Activated CD4-positive, alpha-beta T cell treated with anti-CD3 and anti-CD28 coated beads for 36 hours (primary cell): Measurements from ENCODE around the gene LTB. TPM values are rescaled to one million over a fixed set of nuclear protein-coding genes. Genes with fewer than 3 reads are reported as not detected.
A peak's percentile ranks its signal among the peaks of the same experiment; 100 is the strongest.

Experiments
- ATAC-seq: fragments of 200-7000 bp; cut with Tn5 transposase; one replicate; pipeline ENCODE4 v1.10.0; 2021; ENCODE audit warnings: mild to moderate bottlenecking, moderate library complexity
- CTCF ChIA-PET: fragments of 350-600 bp; sonication (Branson Sonifier 250); formaldehyde crosslinking; loops from one replicate; lab custom pipeline; 2021; ENCODE audit warnings: antibody characterized with exemption; lab: Charles Lee
- POLR2A ChIA-PET: fragments of 350-600 bp; sonication (Branson Sonifier 250); formaldehyde crosslinking; loops from one replicate; lab custom pipeline; 2021; ENCODE audit warnings: antibody characterized with exemption, inconsistent platforms; lab: Charles Lee
- DNase-seq: peaks from one replicate; pipeline ENCODE4 v3.0.0-alpha.2; 2020
- H3K27ac Mint-ChIP-seq: one replicate; pipeline ENCODE4 v1.8.0; 2021; ENCODE audit warnings: mixed read lengths
- H3K27me3 Mint-ChIP-seq: one replicate; pipeline ENCODE4 v1.8.0; 2021; ENCODE audit warnings: mixed read lengths
- H3K36me3 Mint-ChIP-seq: one replicate; pipeline ENCODE4 v1.8.0; 2021; ENCODE audit warnings: low read depth, mixed read lengths
- H3K4me1 Mint-ChIP-seq: one replicate; pipeline ENCODE4 v1.8.0; 2021; ENCODE audit warnings: mixed read lengths
- H3K4me3 Mint-ChIP-seq: one replicate; pipeline ENCODE4 v1.8.0; 2021; ENCODE audit warnings: mild to moderate bottlenecking, moderate library complexity, mixed read lengths
- H3K9me3 Mint-ChIP-seq: one replicate; pipeline ENCODE4 v1.8.0; 2021; ENCODE audit warnings: low read depth, mixed read lengths
- intact Hi-C, 2 experiments: fragments of 100-400 bp; cut with DNase I in 1 of 2; cut with micrococcal nuclease in 1 of 2; formaldehyde crosslinking; loops; one replicate each; pipeline versions ENCODE4 v1.14.2 to v1.15.1; 2022 to 2024; cut with DNase I, micrococcal nuclease
- total RNA-seq, 2 experiments: library from RNA; stranded (reverse); gene quantifications; one replicate each; pipeline ENCODE4 v1.2.3, GENCODE V29; 2021

The LTB gene
- total RNA-seq, 2 experiments from 2014 or later = 44.9 to 73.3 TPM

GRCh38 chr6:31532644-31533454, 49.4 kb downstream of the LTB start:
- CTCF ChIA-PET = interaction anchor here (1.1 kb wide), 1 partner anchor 66 kb away, joined by 3 read pairs; no protein-coding TSS in a partner anchor
- intact Hi-C loops = no loop called here
- ATAC-seq = no peak

GRCh38 chr6:31531771-31532643, 50.2 kb downstream of the LTB start:
- Mint-ChIP-seq H3K4me3 (no peak overlapping the region), H3K27ac (no peak overlapping the region), H3K27me3 (no peaks in the 10 kb centered on the region), H3K36me3 (peaks cover 71% of the 10 kb centered on the region), H3K9me3 (no peaks in the 10 kb centered on the region), H3K4me1 (peaks cover 28% of the 10 kb centered on the region)
- ChIA-PET POLR2A (interaction anchor here (0.5 to 1.2 kb wide), 2 partner anchors 16 to 21 kb away, joined by 3 read pairs; no protein-coding TSS in a partner anchor), CTCF (interaction anchor here (0.6 to 1.1 kb wide), 3 partner anchors 66 to 86 kb away, joined by 3 to 4 read pairs (median 3); no protein-coding TSS in a partner anchor)
- ATAC-seq (no peak), DNase-seq (no peak)
- intact Hi-C loops = no loop called here

More at GRCh38 chr6:31532644-31533454, 49.4 kb downstream of the LTB start:
- POLR2A ChIA-PET = interaction anchor here (0.5 to 1.2 kb wide), 2 partner anchors 15 to 21 kb away, joined by 3 read pairs; no protein-coding TSS in a partner anchor
- H3K4me3 Mint-ChIP-seq = no peak overlapping the region
- peak overlapping the region; percentile 42 for H3K27ac Mint-ChIP-seq
- H3K27me3 Mint-ChIP-seq = no peaks in the 10 kb centered on the region
- H3K9me3 Mint-ChIP-seq = no peaks in the 10 kb centered on the region
- H3K36me3 Mint-ChIP-seq = peaks cover 76% of the 10 kb centered on the region
- H3K4me1 Mint-ChIP-seq = peaks cover 33% of the 10 kb centered on the region
- DNase-seq = no peak

GRCh38 chr6:31531162-31531561, 51.1 kb downstream of the LTB start:
- H3K27ac Mint-ChIP-seq = peak overlapping the region; percentile 25
- ATAC-seq (no peak), DNase-seq (no peak)
- H3K9me3 Mint-ChIP-seq = no peaks in the 10 kb centered on the region
- peaks cover 22% of the 10 kb centered on the region for H3K4me1 Mint-ChIP-seq
- ChIA-PET POLR2A (interaction anchor here (0.7 kb wide), 1 partner anchor 36 kb away, joined by 3 read pairs; no protein-coding TSS in a partner anchor), CTCF (interaction anchor here (0.6 kb wide), 2 partner anchors 67 to 87 kb away, joined by 3 to 4 read pairs; no protein-coding TSS in a partner anchor)
- peaks cover 64% of the 10 kb centered on the region for H3K36me3 Mint-ChIP-seq
- H3K27me3 Mint-ChIP-seq = no peaks in the 10 kb centered on the region
- H3K4me3 Mint-ChIP-seq = no peak overlapping the region
- intact Hi-C loops = no loop called here

- CTCF ChIA-PET = no interaction called here
- Mint-ChIP-seq H3K27ac (no peak overlapping the region), H3K27me3 (no peaks in the 10 kb centered on the region), H3K36me3 (peaks cover 59% of the 10 kb centered on the region), H3K4me1 (peaks cover 17% of the 10 kb centered on the region), H3K4me3 (no peak overlapping the region), H3K9me3 (no peaks in the 10 kb centered on the region)
- DNase-seq = no peak
- intact Hi-C loops = no loop called here
- POLR2A ChIA-PET = interaction anchor here (0.7 kb wide), 1 partner anchor 35 kb away, joined by 3 read pairs; no protein-coding TSS in a partner anchor
- no peak for ATAC-seq
These were observed 51.6 kb downstream of the LTB start for GRCh38 chr6:31530659-31531058.

Other genes with a start within 250 kb of the LTB start
- gene HLA-B, start 225.2 kb downstream of the LTB start, total RNA-seq = 1,000 to 10,000 TPM; 2,101 to 2,412 TPM
- 1 to 10 TPM; 6.3 to 7.1 TPM for gene MICA, start 178.8 kb downstream of the LTB start, total RNA-seq
- 10 to 100 TPM; 19.6 to 19.7 TPM for gene MICB, start 84.3 kb downstream of the LTB start, total RNA-seq
- not detected for gene MCCD1, start 53.5 kb downstream of the LTB start, total RNA-seq
- 100 to 1,000 TPM; 517 to 569 TPM for gene DDX39B, start 40.4 kb downstream of the LTB start, total RNA-seq
- gene ATP6V1G2, start 35.8 kb downstream of the LTB start, total RNA-seq = 1 to 10 TPM; 1.9 to 2.1 TPM
- gene NFKBIL1, start 34.8 kb downstream of the LTB start, total RNA-seq = 10 to 100 TPM; 18.1 to 19.0 TPM
- 100 to 1,000 TPM; 396 to 570 TPM for gene LTA, start 10.1 kb downstream of the LTB start, total RNA-seq
- gene TNF, start 6.9 kb downstream of the LTB start, total RNA-seq = 10 to 100 TPM; 82.3 to 93.3 TPM
- 10 to 100 TPM in 1 of 2 experiments, 1 to 10 TPM in 1; 9.1 to 11.1 TPM for gene LST1, start 3.9 kb upstream of the LTB start, total RNA-seq
- 1 to 10 TPM; 5.4 to 6.6 TPM for gene NCR3, start 10.6 kb upstream of the LTB start, total RNA-seq
- gene AIF1, start 32.8 kb upstream of the LTB start, total RNA-seq = 10 to 100 TPM; 89.2 to 96.1 TPM
- 100 to 1,000 TPM; 255 to 280 TPM for gene PRRC2A, start 38.3 kb upstream of the LTB start, total RNA-seq
- 100 to 1,000 TPM; 334 to 339 TPM for gene BAG6, start 70.2 kb upstream of the LTB start, total RNA-seq
- gene APOM, start 73.5 kb upstream of the LTB start, total RNA-seq = 1 to 10 TPM; 3.4 to 4.0 TPM
- 10 to 100 TPM; 10.1 to 11.7 TPM for gene C6orf47, start 78.4 kb upstream of the LTB start, total RNA-seq
- gene GPANK1, start 82.6 kb upstream of the LTB start, total RNA-seq = 10 to 100 TPM; 35.2 to 42.8 TPM
- 100 to 1,000 TPM; 239 to 346 TPM for gene CSNK2B, start 83.7 kb upstream of the LTB start, total RNA-seq
- gene LY6G5B, start 87.6 kb upstream of the LTB start, total RNA-seq = 10 to 100 TPM; 11.3 to 15.5 TPM
- 1 to 10 TPM; 1.2 to 1.5 TPM for gene LY6G5C, start 98.6 kb upstream of the LTB start, total RNA-seq
- gene ABHD16A, start 120.9 kb upstream of the LTB start, total RNA-seq = 10 to 100 TPM; 20.9 to 25.1 TPM
- not detected for gene LY6G6F, start 124.4 kb upstream of the LTB start, total RNA-seq
- gene LY6G6D, start 132.9 kb upstream of the LTB start, total RNA-seq = not detected
- gene LY6G6C, start 139.3 kb upstream of the LTB start, total RNA-seq = not detected
- not detected for gene MPIG6B, start 140.9 kb upstream of the LTB start, total RNA-seq
- 1 to 10 TPM; 4.4 to 5.6 TPM for gene DDAH2, start 146.9 kb upstream of the LTB start, total RNA-seq
- gene CLIC1, start 154.1 kb upstream of the LTB start, total RNA-seq = 100 to 1,000 TPM; 357 to 438 TPM
- 100 to 1,000 TPM in 1 of 2 experiments, 10 to 100 TPM in 1; 92.1 to 126 TPM for gene MSH5, start 157.6 kb upstream of the LTB start, total RNA-seq
- gene SAPCD1, start 180.2 kb upstream of the LTB start, total RNA-seq = 10 to 100 TPM; 12.2 to 13.2 TPM
- 1 to 10 TPM; 1.4 to 1.5 TPM for gene VWA7, start 194.9 kb upstream of the LTB start, total RNA-seq
- gene VARS1, start 213.3 kb upstream of the LTB start, total RNA-seq = 100 to 1,000 TPM; 147 to 169 TPM
- 100 to 1,000 TPM; 112 to 124 TPM for gene LSM2, start 224.5 kb upstream of the LTB start, total RNA-seq
- gene HSPA1L, start 232.9 kb upstream of the LTB start, total RNA-seq = 1 to 10 TPM; 1.9 to 2.2 TPM
- gene HSPA1A, start 233.1 kb upstream of the LTB start, total RNA-seq = 10 to 100 TPM; 56.1 to 64.7 TPM
- 10 to 100 TPM; 54.6 to 61.1 TPM for gene HSPA1B, start 245.3 kb upstream of the LTB start, total RNA-seq